ENCODE data around the gene KANK2.

Gene KANK2

DNA sequence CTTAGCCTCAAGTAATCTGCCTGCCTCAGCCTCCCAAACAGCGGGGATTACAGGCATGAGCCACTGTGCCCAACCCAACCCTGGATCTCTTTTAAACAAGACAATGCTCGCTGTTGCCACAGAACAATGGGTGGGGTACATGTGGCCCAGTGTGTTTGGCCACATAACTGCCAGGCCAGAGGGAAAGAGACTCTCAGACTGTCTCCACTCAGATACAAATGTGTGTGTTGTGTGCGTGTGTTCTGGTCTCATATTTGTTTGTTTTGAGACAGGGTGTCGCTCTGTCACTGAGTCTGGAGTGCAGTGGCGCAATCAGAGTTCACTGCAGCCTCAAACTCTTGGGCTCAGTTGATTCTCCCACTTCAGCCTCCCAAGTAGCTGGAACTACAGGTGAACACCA is 82.3 kb downstream of the KANK2 start:
- DNase-seq (ENCODE audit: low read depth): no peak
- TF ChIP-seq, protein P1, sequence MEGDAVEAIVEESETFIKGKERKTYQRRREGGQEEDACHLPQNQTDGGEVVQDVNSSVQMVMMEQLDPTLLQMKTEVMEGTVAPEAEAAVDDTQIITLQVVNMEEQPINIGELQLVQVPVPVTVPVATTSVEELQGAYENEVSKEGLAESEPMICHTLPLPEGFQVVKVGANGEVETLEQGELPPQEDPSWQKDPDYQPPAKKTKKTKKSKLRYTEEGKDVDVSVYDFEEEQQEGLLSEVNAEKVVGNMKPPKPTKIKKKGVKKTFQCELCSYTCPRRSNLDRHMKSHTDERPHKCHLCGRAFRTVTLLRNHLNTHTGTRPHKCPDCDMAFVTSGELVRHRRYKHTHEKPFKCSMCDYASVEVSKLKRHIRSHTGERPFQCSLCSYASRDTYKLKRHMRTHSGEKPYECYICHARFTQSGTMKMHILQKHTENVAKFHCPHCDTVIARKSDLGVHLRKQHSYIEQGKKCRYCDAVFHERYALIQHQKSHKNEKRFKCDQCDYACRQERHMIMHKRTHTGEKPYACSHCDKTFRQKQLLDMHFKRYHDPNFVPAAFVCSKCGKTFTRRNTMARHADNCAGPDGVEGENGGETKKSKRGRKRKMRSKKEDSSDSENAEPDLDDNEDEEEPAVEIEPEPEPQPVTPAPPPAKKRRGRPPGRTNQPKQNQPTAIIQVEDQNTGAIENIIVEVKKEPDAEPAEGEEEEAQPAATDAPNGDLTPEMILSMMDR (IDR thresholded peaks at IDR 0.05; ENCODE audit: low read depth, low read length, missing control alignments): no peak

More for the DNA sequence above, 82.3 kb downstream of the KANK2 start:
- H3K4me3 ChIP-seq (ENCODE audit: low read depth, low read length): no peak overlapping the region

Data from GM12864 (cell line).